ENCODE data around the gene LOXL3.

Gene LOXL3

GRCh38 chr2:74551942-74552913 lies 1.5 kb downstream of the LOXL3 start:
- DNase-seq: no peak

GRCh38 chr2:74551530-74551929 lies 2.2 kb downstream of the LOXL3 start:
- DNase-seq: no peak

- no peak for DNase-seq
These were observed 3.5 kb downstream of the LOXL3 start for GRCh38 chr2:74550231-74550630.

GRCh38 chr2:74548900-74549826 lies 4.6 kb downstream of the LOXL3 start:
- DNase-seq: peak in 12 of 58 donors; percentile 10 to 30 (median 14)

GRCh38 chr2:74548285-74548899 lies 5.3 kb downstream of the LOXL3 start:
- no peak for DNase-seq

- no peak for DNase-seq
These were observed 7.7 kb downstream of the LOXL3 start for GRCh38 chr2:74546004-74546403.

- no peak for DNase-seq
These were observed 9.1 kb downstream of the LOXL3 start for GRCh38 chr2:74544634-74545033.

- no peak for DNase-seq
These were observed 10.8 kb downstream of the LOXL3 start for GRCh38 chr2:74542978-74543377.

- no peak for DNase-seq
These were observed 13.5 kb downstream of the LOXL3 start for GRCh38 chr2:74540291-74540690.

GRCh38 chr2:74538881-74539339 lies 14.8 kb downstream of the LOXL3 start:
- DNase-seq: no peak

- no peak for DNase-seq
These were observed 16.6 kb downstream of the LOXL3 start for GRCh38 chr2:74537140-74537539.

- no peak for DNase-seq
These were observed 17.4 kb downstream of the LOXL3 start for GRCh38 chr2:74536166-74536950.

- DNase-seq: no peak
These were observed 18.2 kb downstream of the LOXL3 start for GRCh38 chr2:74535440-74535965.

GRCh38 chr2:74534411-74534810 lies 19.3 kb downstream of the LOXL3 start:
- DNase-seq: no peak

- DNase-seq: no peak
These were observed 20.3 kb downstream of the LOXL3 start for GRCh38 chr2:74533464-74533863.

GRCh38 chr2:74532222-74532621 lies 21.5 kb downstream of the LOXL3 start:
- peak in 1 of 58 donors; percentile 27 for DNase-seq

- no peak for DNase-seq
These were observed 22.1 kb downstream of the LOXL3 start for GRCh38 chr2:74531666-74532065.

- DNase-seq: peak in 36 of 58 donors; percentile 4 to 66 (median 41)
These were observed 23.2 kb downstream of the LOXL3 start for GRCh38 chr2:74530239-74531187.

All from anterior cingulate cortex (tissue), 58 donors.